SK-N-SH treated with all-trans-retinoic acid at 6 μM for 48 hours (cell line): ENCODE data around the gene NFIA.

Experiments used
- CREB5 ChIP-seq: fragments of 250-450 bp; sonication (Bioruptor Pico); IDR thresholded peaks from 2 replicates; pipeline ENCODE4 v1.5.1; 2020; ENCODE audit warnings: low read depth, mild to moderate bottlenecking, moderate library complexity
- CSDC2 ChIP-seq: fragments of 250-450 bp; sonication (Bioruptor Pico); IDR thresholded peaks from 2 replicates; pipeline ENCODE4 v1.5.0; 2020; ENCODE audit warnings: mild to moderate bottlenecking, moderate library complexity
- ESRRG ChIP-seq: fragments of 250-450 bp; sonication (Bioruptor Pico); IDR thresholded peaks from 2 replicates; pipeline ENCODE4 v1.6.1; 2021; ENCODE audit warnings: mild to moderate bottlenecking
- PATZ1 ChIP-seq: fragments of 250-450 bp; sonication (Bioruptor Pico); IDR thresholded peaks from 2 replicates; pipeline ENCODE4 v1.8.0; 2020; ENCODE audit warnings: mild to moderate bottlenecking, moderate library complexity, borderline replicate concordance
- POU6F1 ChIP-seq: fragments of 250-450 bp; sonication (Bioruptor Pico); IDR thresholded peaks from 2 replicates; pipeline ENCODE4 v1.8.0; 2021; ENCODE audit warnings: low read depth, mild to moderate bottlenecking, moderate library complexity, borderline replicate concordance
- RARB ChIP-seq: fragments of 250-450 bp; sonication (Bioruptor Pico); IDR thresholded peaks from 2 replicates; pipeline ENCODE4 v1.8.0; 2021; ENCODE audit warnings: mild to moderate bottlenecking, moderate library complexity
- TOX ChIP-seq: fragments of 250-450 bp; sonication (Bioruptor Pico); IDR thresholded peaks from 2 replicates; pipeline ENCODE4 v1.8.0; 2021; ENCODE audit warnings: mild to moderate bottlenecking, moderate library complexity, borderline replicate concordance
- ZNF8 ChIP-seq: fragments of 450-650 bp; formaldehyde crosslinking; IDR thresholded peaks from 2 replicates; pipeline ENCODE4 v1.5.0; 2020; ENCODE audit warnings: mild to moderate bottlenecking, moderate library complexity

GRCh38 chr1:61287734-61288133 lies 205.4 kb downstream of the NFIA start:
- TF ChIP-seq CSDC2 = no peak
- no peak for TF ChIP-seq ESRRG (CRISPR knock-in tag)
- TF ChIP-seq CREB5 = no peak
- TF ChIP-seq RARB (CRISPR knock-in tag) = no peak
- no peak for TF ChIP-seq ZNF8 (CRISPR knock-in tag)
- TF ChIP-seq POU6F1 (CRISPR knock-in tag) = no peak
- TF ChIP-seq TOX = no peak
- TF ChIP-seq PATZ1 = no peak
